SK-N-MC (cell line): Measurements from ENCODE around the gene ST6GALNAC2.
A peak's percentile ranks its signal among the peaks of the same experiment; 100 is the strongest.

Experiments
- DNase-seq: peaks from one replicate; pipeline ENCODE4 v3.0.0-alpha.2; 2011; ENCODE audit warnings: low read depth, low spot score
- H3K27ac ChIP-seq: fragments of 200-600 bp; sonication (generic); 2 replicates; pipeline ENCODE4 v1.5.1; 2016; ENCODE audit warnings: mixed run types
- H3K36me3 ChIP-seq: fragments of 200-600 bp; sonication (generic); 2 replicates; pipeline ENCODE4 v1.6.1; 2017; ENCODE audit warnings: antibody characterized with exemption, low read length, mixed read lengths; ENCODE audit not compliant: insufficient read depth
- H3K4me3 ChIP-seq: fragments of 200-600 bp; sonication (generic); 2 replicates; pipeline ENCODE4 v1.5.1; 2016
- H3K9ac ChIP-seq: fragments of 200-600 bp; sonication (generic); 2 replicates; pipeline ENCODE4 v1.8.0; 2017; ENCODE audit warnings: mixed run types, mixed read lengths; ENCODE audit not compliant: insufficient read length
- H3K9me3 ChIP-seq: fragments of 200-600 bp; sonication (generic); 2 replicates; pipeline ENCODE4 v1.6.1; 2017; ENCODE audit warnings: low read depth, mild to moderate bottlenecking, antibody characterized with exemption, low read length, moderate library complexity, mixed read lengths
- EZH2 ChIP-seq: fragments of 200-600 bp; sonication (generic); IDR thresholded peaks from one replicate; pipeline ENCODE4 v1.6.1; 2017; ENCODE audit warnings: antibody characterized with exemption
- FOXP2 ChIP-seq: optimal IDR thresholded peaks from 2 replicates; pipeline ENCODE3; 2011; ENCODE audit warnings: mild to moderate bottlenecking, moderate library complexity; ENCODE audit not compliant: insufficient read depth; ENCODE audit errors: extremely low read length, control extremely low read depth
- POLR2AphosphoS5 ChIP-seq: IDR thresholded peaks from 2 replicates; pipeline ENCODE4 v1.6.1; 2012; ENCODE audit warnings: mild to moderate bottlenecking, low read depth, low read length, borderline replicate concordance

ST6GALNAC2 gene

GRCh38 chr17:76553178-76553908, 32.3 kb downstream of the ST6GALNAC2 start:
- H3K4me3 ChIP-seq: no peak overlapping the region
- peaks cover 3% of the 10 kb centered on the region for H3K36me3 ChIP-seq
- TF ChIP-seq EZH2: no peak
- no peak for TF ChIP-seq FOXP2
- no peak for TF ChIP-seq POLR2AphosphoS5
- H3K9ac ChIP-seq: no peak overlapping the region
- no peak overlapping the region for H3K27ac ChIP-seq
- H3K9me3 ChIP-seq: no peaks in the 10 kb centered on the region
- DNase-seq: no peak

GRCh38 chr17:76551685-76552084, 34.0 kb downstream of the ST6GALNAC2 start:
- Histone ChIP-seq H3K27ac (no peak overlapping the region), H3K9me3 (no peaks in the 10 kb centered on the region), H3K36me3 (no peaks in the 10 kb centered on the region), H3K9ac (no peak overlapping the region), H3K4me3 (no peak overlapping the region)
- no peak for DNase-seq
- no peak for TF ChIP-seq POLR2AphosphoS5
- no peak for TF ChIP-seq FOXP2
- TF ChIP-seq EZH2: no peak

- no peaks in the 10 kb centered on the region for H3K36me3 ChIP-seq
Measured at GRCh38 chr17:76550712-76551615, 34.7 kb downstream of the ST6GALNAC2 start.

GRCh38 chr17:76549539-76549938, 36.1 kb downstream of the ST6GALNAC2 start:
- Histone ChIP-seq H3K9ac (no peak overlapping the region), H3K4me3 (no peak overlapping the region), H3K27ac (no peak overlapping the region), H3K36me3 (no peaks in the 10 kb centered on the region), H3K9me3 (no peaks in the 10 kb centered on the region)
- DNase-seq: no peak
- TF ChIP-seq EZH2 (no peak), FOXP2 (no peak), POLR2AphosphoS5 (no peak)

More at GRCh38 chr17:76550712-76551615, 34.7 kb downstream of the ST6GALNAC2 start:
- peak overlapping the region; percentile 7; the same call in 1 of the 2 replicates for H3K4me3 ChIP-seq
- no peak overlapping the region for H3K9ac ChIP-seq
- H3K9me3 ChIP-seq: no peaks in the 10 kb centered on the region
- DNase-seq: no peak
- no peak for TF ChIP-seq POLR2AphosphoS5
- no peak for TF ChIP-seq FOXP2
- H3K27ac ChIP-seq: no peak overlapping the region

- no peak for TF ChIP-seq EZH2
- no peak for TF ChIP-seq POLR2AphosphoS5
- TF ChIP-seq FOXP2: no peak
- DNase-seq: no peak
- Histone ChIP-seq H3K4me3 (no peak overlapping the region), H3K36me3 (no peaks in the 10 kb centered on the region), H3K9me3 (no peaks in the 10 kb centered on the region), H3K27ac (0 out of 2 replicates have a peak overlapping the region, but pooled peaks have one; percentile 19), H3K9ac (no peak overlapping the region)
Measured at GRCh38 chr17:76549215-76549518, 36.5 kb downstream of the ST6GALNAC2 start.

GRCh38 chr17:76548378-76549214, 37.1 kb downstream of the ST6GALNAC2 start:
- 0 out of 2 replicates have a peak overlapping the region, but pooled peaks have one; percentile 19 for H3K27ac ChIP-seq
- no peaks in the 10 kb centered on the region for H3K9me3 ChIP-seq
- DNase-seq: no peak
- no peak overlapping the region for H3K9ac ChIP-seq
- TF ChIP-seq FOXP2 (no peak), EZH2 (no peak), POLR2AphosphoS5 (no peak)
- H3K36me3 ChIP-seq: no peaks in the 10 kb centered on the region
- H3K4me3 ChIP-seq: no peak overlapping the region

GRCh38 chr17:76547642-76548202, 37.9 kb downstream of the ST6GALNAC2 start:
- H3K27ac ChIP-seq: no peak overlapping the region
- TF ChIP-seq EZH2 (no peak), POLR2AphosphoS5 (no peak)
- no peak for DNase-seq
- no peak overlapping the region for H3K9ac ChIP-seq
- no peaks in the 10 kb centered on the region for H3K36me3 ChIP-seq
- no peak overlapping the region for H3K4me3 ChIP-seq
- no peaks in the 10 kb centered on the region for H3K9me3 ChIP-seq

- peak; percentile 57 for DNase-seq
- no peak overlapping the region for H3K9ac ChIP-seq
- H3K9me3 ChIP-seq: no peaks in the 10 kb centered on the region
- no peak overlapping the region for H3K27ac ChIP-seq
- TF ChIP-seq EZH2 (no peak), POLR2AphosphoS5 (no peak), FOXP2 (no peak)
- no peak overlapping the region for H3K4me3 ChIP-seq
- no peaks in the 10 kb centered on the region for H3K36me3 ChIP-seq
Measured at GRCh38 chr17:76547183-76547641, 38.4 kb downstream of the ST6GALNAC2 start.
